Tibial nerve (tissue), 4 donors: ENCODE results near the gene ZNF792.

Source experiments
- CTCF ChIP-seq, 5 experiments: fragments of 200-600 bp in 3 of 5; fragments of 450-650 bp in 2 of 5; sonication (generic) in 3 of 5; IDR thresholded peaks; one replicate each; pipeline ENCODE4 v1.5.1; 2016 to 2019; ENCODE audit warnings: antibody characterized with exemption in 5 of 5, mild to moderate bottlenecking in 3 of 5, moderate library complexity in 2 of 5
- EP300 ChIP-seq, 2 donors: sonication (generic); formaldehyde crosslinking; IDR thresholded peaks; one replicate each; pipeline ENCODE4 v1.6.1; 2017; ENCODE audit warnings: antibody characterized with exemption in 2 of 2, mild to moderate bottlenecking in 1 of 2
- POLR2A ChIP-seq, 2 donors: fragments of 450-650 bp; IDR thresholded peaks; one replicate each; pipeline ENCODE4 v1.6.1; 2017; ENCODE audit warnings: antibody characterized with exemption in 2 of 2, mild to moderate bottlenecking in 2 of 2, moderate library complexity in 2 of 2

GRCh38 chr19:34957830-34958751 is 5.9 kb downstream of the ZNF792 start:
- no peak for TF ChIP-seq CTCF (IDR thresholded peaks at IDR 0.05)
- no peak for TF ChIP-seq EP300 (IDR thresholded peaks at IDR 0.05)
- TF ChIP-seq POLR2A (IDR thresholded peaks at IDR 0.05) = no peak
